GM18505 (cell line): Measurements from ENCODE around the gene HSH2D.

Experiments used
- ATAC-seq: cut with Tn5 transposase; IDR thresholded peaks from one replicate; pipeline ENCODE4 v1.9.1; 2021; ENCODE audit not compliant: unreplicated experiment
- POLR2A ChIP-seq: IDR thresholded peaks from 4 replicates; pipeline ENCODE4 v1.6.1; 2011; ENCODE audit warnings: borderline replicate concordance; ENCODE audit not compliant: insufficient read depth, insufficient read length; ENCODE audit errors: extremely low read depth

HSH2D gene

DNA sequence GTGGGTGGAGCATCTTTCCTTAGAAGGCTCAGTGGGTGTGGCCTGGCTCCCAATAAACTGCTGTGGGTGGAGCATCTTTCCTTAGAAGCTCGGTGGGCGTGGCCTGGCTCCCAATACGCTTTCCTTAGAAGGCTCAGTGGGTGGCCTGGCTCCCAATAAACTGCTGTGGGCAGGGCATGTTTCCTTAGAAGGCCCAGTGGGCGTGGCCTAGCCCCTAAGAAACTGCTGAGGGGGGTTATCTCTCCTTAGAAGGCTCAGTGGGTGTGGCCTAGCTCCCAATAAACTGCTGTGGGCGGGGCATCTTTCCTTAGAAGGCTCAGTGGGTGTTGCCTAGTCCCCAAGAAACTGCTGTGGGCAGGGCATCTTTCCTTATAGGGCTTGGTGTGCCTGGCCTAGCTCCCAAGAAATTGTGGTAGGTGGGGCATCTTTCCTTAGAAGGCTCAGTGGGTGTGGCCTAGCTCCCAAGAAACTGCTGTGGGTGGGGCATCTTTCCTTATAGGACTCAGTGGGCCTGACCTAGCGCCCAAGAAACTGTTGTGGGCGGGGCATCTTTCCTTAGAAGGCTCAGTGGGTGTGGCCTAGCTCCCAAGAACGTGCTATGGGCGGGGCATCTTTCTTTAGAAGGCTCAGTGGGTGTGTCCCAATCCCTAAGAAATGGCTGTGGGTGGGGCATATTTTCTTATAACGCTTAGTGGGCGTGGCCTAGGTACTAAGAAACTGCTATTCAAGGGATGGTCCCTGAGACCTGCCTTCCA, 10.3 kb downstream of the HSH2D start:
- TF ChIP-seq POLR2A, result peak; percentile 10
- ATAC-seq, result no peak

DNA sequence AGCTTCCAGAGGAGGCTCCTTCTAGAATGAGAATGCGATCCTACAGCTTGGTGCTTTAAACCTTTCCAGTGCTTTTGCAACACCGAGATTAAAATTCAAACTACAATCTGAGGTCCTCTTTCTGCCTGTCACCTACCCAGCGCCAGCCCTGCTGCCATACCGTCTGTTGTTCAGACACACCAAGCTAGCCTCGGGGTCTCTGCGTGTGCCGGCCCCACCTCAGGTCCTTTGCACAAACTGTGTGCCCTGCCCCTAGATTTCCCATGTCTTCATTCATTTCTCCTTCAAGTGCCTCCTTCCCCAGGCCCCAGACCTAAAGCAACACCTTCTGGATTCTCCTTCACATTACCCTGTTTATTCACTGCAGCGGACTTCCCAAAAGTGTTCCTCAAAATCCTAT, 11.1 kb downstream of the HSH2D start:
- no peak for ATAC-seq
- TF ChIP-seq POLR2A, result no peak

DNA sequence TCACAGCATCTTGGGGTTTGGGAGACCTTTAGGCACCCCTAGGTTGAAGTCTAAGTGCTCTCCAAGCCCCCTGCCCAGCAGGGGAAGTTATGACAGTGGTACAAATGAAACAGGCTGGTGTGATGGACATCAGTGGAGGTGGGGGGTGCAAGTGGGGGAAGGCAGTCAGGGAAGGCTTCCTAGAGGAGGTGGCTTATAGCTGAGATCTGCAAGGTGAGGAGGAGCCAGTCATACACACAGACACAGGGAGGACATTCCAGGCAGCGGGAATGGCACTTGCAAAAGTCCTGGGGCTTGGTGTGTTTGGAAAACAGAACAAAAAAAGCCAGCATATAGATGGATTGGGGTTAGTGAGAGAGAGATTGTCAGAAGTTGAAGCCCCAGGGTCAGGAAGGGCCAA, 11.6 kb downstream of the HSH2D start:
- no peak for TF ChIP-seq POLR2A

DNA sequence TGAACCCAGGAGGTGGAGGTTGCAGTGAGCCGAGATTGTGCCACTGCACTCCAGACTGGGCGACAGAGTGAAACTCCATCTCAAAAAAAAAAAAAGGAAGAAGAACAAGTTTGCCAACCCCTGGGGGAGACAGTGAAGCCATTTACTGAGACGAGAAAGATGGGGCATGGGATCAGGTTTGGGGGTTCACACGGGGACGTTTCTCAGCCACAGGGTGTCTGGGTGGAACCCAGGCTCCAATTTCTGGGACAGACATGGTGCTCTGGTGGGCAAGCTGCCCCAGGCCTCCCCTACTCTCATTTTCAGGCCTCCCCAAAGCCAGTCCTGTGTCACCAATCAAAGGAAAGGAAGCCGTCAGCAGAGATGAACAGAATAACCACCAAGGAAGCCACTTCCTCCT, 13.4 kb downstream of the HSH2D start:
- no peak for TF ChIP-seq POLR2A
- ATAC-seq, result no peak

More for the DNA sequence above, 11.6 kb downstream of the HSH2D start:
- ATAC-seq, result no peak

DNA sequence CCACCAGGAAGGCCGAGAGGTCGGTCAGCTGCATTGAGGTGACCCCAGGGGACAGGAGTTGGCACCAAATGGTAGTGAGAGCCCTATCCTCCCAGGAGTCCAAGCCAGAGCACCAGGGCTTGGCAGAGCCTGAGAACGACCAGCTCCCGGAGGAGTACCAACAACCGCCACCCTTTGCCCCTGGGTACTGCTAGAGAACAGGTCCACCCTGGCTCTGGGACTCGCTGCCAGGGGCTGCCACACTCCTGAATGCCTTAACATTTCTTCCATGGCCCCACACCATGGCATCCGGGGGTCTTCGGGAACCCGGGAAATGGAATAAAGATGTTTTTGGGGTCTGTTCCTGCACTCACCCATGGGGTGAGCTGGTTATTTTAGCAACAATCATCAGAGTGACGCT, 14.1 kb downstream of the HSH2D start:
- peak; percentile 12 for TF ChIP-seq POLR2A
- ATAC-seq, result no peak

DNA sequence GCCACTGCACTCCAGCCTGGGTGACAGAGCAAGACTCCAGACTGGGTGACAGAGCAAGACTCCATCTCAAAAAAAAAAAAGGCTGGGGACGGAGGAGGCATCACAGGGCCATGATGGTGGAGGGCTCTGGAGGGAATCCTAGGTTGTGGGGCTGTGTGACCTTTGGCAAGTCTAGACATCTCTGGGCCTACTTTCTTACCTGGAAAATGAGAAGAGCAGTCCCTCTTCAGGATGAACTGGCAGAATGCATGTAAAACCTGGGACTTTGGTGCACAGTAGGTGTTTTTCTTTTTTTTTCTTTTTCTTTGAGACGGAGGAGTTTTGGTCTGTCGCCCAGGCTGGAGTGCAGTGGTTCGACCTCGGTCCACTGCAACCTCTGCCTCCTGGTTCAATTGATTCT, 16.2 kb downstream of the HSH2D start:
- no peak for TF ChIP-seq POLR2A
- ATAC-seq, result no peak

DNA sequence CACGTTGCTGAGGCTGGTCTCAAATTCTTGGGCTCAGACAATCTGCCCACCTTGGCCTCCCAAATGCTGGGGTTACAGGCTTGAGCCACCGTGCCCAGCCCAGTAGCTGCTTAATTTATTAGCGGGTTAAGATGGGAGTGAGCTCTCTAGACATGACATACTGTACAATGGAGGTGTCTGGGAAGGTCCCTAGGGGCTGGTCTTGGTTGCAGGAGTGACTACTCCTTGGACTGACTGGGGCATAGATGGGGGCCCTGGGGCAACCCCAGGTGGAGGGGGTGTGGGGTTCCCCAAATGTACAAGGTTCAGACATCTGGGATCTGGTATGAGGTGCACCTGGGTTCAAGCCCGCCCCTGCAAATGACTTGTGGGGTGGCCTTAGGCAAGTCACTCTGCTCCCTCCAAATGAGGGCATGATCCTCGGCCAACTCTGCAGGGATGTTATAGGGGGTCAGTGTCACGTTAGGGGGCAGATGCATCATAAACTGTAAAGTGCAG, 17.0 kb downstream of the HSH2D start:
- no peak for ATAC-seq
- no peak for TF ChIP-seq POLR2A

DNA sequence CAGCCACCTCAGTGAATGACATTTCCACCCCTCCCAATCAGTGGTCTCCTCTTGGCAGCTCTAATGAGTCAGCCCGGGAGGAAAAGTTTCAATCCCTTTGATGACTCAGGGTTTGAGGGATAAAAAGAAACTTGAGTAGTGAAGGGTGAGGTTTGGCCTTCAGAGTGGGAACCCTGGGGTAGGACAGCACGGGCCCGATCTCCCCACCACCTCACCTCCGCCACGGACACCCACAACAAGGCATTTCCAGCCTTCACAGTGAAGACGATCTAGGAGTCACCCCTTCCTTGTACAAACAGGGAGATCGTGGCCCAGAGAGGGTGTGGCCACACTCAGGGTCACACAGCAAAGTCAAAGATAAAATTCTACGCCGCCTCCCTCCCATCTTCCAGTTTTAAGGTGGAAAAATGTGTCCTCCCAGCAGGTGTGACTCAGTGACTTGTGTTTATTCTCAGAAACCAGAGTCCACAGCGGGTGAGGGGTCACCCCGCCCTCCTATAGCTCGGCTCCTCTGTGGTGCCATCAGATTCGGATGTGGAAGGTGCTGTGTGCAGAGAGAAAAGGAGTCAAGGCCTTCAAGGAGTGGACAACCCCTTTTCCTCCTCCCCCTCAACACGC, 17.6 kb downstream of the HSH2D start:
- no peak for ATAC-seq
- TF ChIP-seq POLR2A, result no peak

DNA sequence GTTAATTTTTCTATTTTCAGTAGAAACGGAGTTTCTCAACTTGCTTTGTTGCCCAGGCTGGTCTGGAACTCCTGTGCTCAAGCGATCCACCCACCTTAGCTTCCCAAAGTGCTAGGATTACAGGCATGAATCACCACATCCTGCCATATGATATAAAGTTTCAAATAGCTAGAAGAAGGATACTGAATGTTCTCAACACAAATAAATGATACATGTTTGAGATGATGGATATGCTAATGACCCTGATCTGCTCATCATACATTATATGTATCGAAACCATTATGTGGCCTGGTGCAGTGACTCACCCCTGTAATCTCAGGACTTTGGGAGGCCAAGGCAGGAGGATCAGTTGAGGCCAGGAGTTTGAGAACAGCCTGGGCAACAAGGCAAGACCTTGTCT, 18.4 kb downstream of the HSH2D start:
- TF ChIP-seq POLR2A, result no peak
- no peak for ATAC-seq

DNA sequence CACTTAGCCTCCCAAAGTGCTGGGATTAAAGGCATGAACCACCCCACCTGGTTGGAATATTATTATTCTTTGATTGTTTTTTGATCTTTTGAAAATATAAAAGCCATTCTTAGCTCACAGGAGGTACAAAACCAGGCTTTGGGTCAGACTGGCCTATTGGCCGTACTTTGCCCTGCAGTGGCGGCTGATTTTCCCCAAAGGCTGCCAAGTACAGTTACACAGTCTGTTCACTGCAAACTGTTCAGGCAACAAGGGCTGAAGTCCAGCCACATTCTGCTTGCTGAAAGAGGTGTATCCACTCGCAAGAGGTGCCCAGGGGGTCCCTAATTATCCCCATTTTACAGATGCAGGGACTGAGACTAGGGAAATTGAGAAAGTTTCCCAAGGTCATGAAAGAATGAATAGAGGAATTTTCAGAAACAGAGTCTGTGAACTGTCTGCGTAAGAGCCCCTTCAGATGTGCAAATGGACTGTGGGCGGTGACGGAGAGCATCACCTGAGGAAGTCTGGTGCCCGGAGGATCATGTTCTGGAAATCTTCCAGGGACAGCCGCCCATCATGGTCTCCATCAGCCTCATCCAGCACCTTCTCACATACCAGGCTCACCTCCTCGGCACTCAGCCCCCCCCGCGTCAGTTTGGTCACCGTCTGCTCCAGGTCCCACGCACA, 20.9 kb downstream of the HSH2D start:
- TF ChIP-seq POLR2A, result no peak
- ATAC-seq, result no peak

DNA sequence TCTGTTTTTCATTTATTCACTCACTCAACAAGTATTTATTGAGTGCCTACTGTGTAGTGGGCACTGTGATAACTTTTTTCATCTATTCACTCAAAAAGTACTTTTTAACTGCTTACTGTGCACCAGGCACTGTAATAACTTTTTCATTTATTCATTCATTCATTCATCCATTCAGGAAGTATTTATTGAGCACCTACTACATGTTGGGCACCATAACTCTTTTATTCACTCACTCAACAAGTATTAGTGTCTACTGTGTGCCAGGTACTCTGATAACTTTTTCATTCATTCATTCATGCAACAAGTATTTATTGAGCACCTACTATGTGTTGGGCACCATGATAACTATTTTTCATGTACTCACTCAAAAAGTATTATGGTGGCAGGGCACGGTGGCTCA, 22.9 kb downstream of the HSH2D start:
- TF ChIP-seq POLR2A, result no peak
- ATAC-seq, result no peak

DNA sequence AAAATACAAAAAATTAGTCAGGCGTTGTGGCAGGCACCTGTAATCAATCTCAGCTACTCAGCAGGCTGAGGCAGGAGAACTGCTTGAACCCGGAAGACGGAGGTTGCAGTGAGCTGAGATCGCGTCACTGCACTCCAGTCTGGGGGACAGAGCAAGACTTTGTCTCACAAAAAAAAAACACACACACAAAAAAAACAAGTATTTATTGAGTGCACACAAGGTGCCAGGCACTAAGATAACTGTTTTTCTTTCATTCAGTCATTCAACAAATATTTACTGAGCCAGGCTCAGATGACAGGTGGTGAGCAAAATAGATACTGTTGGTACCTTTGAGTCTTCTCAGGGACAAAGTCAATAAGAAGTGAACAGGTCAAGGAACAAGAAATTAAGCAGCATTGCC, 23.6 kb downstream of the HSH2D start:
- ATAC-seq, result no peak

DNA sequence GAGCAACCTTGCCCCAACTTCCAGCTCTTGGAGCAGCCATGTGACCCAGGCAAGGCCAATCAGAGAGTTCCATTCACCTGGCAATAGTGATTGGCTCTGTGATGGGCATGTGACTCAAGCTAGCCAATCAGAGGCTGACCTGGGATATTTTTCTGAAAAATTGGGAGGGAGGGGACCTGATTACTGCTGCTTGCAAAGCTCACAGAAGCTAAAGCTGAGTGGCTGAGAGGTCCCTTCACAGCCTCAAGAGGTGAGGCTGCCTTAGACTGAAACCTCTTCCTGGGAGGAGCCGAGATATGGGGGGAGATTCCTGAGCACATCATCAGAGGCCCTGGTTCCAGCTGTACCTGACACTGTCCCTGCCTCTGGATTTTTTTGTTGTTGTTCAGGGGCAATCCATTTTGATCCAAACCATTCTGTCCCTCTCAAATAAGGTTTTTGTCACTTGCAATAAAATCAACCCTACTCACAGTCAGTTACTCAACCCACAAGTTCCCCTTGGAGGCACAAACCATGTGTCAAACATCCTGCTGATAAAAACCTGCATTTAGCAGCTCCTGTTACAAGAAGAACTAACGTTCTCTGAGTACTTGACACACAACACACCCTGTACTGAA, 25.1 kb downstream of the HSH2D start:
- no peak for TF ChIP-seq POLR2A
- ATAC-seq, result no peak

More for the DNA sequence above, 23.6 kb downstream of the HSH2D start:
- TF ChIP-seq POLR2A, result no peak
